ENCODE data around the gene UBAC1.
"Not testable (repeated sequence)": the region's sequence is repeated elsewhere in the genome, so short reads cannot be mapped to it uniquely, and the experiment has no call there.

UBAC1 gene

GRCh38 chr9:135943604-135944003 lies 17.6 kb downstream of the UBAC1 start:
- DNase-seq (ENCODE audit: low read depth in 2 of 2, low spot score in 1 of 2): not testable (repeated sequence)

GRCh38 chr9:135941288-135941995 lies 19.7 kb downstream of the UBAC1 start:
- no peak for DNase-seq (ENCODE audit: low read depth in 2 of 2, low spot score in 1 of 2)

- DNase-seq (ENCODE audit: low read depth in 2 of 2, low spot score in 1 of 2): peak; percentile 29 to 38
Observed at GRCh38 chr9:135939351-135940265, 21.6 kb downstream of the UBAC1 start.

DNA sequence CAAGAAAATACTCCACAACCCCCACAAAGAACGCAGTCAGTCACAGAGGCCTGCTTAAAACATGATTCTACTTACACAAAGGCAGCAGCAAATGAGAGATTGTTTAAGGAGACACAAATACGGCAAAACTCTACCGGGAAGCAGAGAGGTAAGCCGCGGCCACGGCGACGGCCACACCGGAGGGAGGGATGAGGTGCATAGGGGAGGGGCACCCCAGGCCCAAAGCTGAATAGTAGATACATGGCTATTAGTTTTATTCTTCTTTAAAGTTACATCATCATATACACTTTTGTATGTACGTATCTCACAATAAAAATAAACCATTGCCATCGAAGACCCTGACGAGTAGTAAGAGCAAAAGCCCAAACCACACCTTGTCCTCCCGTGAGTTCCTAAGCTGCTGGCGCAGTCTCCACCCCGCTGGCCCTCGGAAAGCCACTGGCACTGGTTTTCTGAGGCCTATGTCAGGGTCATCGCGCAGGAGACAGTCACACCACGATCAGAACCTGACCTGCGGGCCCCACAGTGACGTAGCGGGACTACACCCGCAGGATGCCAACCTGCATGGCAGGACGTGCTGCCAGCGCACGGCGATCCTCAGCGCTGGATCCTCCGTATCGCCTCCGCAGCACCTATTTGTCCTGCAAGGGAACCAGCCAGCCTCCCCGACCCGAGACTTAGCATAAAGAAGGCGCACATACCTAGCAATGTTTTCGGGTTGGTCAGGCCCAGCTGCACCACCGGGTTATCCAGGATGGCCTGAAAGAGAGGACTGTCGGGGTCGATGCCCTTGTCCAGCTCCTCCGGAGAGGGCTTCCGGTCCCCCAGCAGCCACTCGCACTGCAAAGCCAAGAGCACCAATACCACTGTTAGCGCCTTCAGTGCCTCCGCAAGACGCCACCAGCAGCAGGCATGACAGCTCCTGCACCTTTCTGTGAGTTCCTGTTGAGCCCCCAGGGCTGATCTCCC lies 23.4 kb downstream of the UBAC1 start:
- no peak for DNase-seq (ENCODE audit: low read depth in 2 of 2, low spot score in 1 of 2)

- DNase-seq (ENCODE audit: low read depth in 2 of 2, low spot score in 1 of 2): no peak
Observed at GRCh38 chr9:135933114-135933513, 28.1 kb downstream of the UBAC1 start.

DNA sequence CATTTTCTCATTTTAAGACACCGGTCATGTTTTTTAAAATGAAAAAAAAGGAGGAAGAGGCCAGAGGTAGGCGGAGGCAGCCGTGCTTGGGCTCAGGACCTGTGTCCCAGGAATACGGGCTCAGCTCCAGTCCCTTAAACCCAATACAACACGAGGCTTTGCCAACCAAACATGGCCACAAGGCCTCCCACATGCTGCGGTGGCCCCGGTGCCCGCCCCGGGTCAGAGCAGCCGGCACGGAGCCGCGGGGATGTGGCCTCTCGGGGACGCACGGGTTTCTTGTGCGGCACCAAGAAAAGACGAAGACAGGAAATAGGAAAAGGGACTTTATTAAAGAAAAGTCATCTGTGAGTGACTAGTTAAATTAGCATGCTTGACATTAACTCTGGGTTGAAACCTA lies 28.5 kb downstream of the UBAC1 start:
- no peak for DNase-seq (ENCODE audit: low read depth in 2 of 2, low spot score in 1 of 2)

DNA sequence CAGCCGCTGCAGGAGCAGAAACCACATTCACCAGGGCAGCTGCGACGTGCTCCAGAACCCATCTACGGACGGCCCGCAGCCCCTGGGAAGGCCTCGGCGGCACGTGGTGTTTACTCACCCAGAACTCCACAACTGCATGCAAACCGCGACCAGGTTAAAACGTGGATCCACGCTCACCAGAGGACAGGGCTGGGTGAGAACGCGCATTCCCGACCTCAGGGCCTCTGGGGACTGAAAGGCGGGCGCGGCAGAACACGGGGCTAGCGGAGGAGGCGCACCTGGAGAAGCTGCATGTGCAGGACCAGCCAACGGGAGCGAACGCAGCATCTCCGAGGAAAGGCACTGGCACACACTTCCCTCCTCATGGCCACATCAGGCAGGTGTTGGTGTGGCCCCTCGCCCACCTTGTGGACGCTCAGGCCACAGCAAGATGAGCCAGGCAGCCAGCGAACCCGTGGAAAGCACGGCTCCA lies 29.8 kb downstream of the UBAC1 start:
- DNase-seq (ENCODE audit: low read depth in 2 of 2, low spot score in 1 of 2): no peak

DNA sequence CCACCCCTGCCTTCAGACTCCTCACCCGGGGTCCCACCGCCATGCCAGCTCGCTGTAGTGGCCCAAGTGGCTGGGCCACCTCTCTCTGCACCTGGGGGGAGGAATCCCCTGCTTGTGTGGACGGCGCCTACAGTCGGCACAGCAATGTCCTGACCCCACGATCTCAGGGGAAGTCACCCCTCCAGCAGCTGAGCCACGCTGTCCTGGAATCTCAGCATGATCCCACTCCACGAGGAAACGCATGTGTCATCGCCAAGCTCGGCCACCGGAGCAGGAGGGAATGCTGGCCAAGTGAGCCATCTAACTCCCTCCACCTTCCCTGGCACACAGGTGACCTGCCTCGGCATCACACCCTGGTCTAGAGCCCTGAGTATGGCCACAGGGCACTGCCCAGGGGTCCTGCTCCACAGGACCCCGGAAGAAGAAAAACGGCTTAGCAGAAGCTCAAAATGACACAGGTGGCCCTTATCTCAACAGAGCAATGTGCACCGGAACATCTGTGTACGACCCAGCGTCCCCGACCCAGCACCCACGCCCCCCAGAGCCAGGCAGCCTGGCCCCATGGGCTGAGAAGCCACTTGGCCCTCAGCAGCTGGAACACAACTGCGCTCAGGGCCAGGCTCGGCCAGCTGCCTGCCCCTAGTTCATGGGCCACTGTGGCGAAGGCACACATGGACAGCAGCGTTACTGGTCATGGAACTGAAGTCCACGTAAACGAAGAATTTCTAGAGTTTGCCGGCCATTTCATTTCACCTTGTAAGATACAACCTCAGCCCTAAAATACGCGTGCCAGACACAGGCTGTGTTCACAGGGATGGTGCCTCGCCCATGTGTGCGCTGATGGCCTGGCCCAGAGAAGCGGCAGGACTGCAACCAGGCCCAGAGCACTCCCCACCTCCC lies 30.5 kb downstream of the UBAC1 start:
- no peak for DNase-seq (ENCODE audit: low read depth in 2 of 2, low spot score in 1 of 2)

GRCh38 chr9:135929656-135930445 lies 31.3 kb downstream of the UBAC1 start:
- no peak for DNase-seq (ENCODE audit: low read depth in 2 of 2, low spot score in 1 of 2)

DNA sequence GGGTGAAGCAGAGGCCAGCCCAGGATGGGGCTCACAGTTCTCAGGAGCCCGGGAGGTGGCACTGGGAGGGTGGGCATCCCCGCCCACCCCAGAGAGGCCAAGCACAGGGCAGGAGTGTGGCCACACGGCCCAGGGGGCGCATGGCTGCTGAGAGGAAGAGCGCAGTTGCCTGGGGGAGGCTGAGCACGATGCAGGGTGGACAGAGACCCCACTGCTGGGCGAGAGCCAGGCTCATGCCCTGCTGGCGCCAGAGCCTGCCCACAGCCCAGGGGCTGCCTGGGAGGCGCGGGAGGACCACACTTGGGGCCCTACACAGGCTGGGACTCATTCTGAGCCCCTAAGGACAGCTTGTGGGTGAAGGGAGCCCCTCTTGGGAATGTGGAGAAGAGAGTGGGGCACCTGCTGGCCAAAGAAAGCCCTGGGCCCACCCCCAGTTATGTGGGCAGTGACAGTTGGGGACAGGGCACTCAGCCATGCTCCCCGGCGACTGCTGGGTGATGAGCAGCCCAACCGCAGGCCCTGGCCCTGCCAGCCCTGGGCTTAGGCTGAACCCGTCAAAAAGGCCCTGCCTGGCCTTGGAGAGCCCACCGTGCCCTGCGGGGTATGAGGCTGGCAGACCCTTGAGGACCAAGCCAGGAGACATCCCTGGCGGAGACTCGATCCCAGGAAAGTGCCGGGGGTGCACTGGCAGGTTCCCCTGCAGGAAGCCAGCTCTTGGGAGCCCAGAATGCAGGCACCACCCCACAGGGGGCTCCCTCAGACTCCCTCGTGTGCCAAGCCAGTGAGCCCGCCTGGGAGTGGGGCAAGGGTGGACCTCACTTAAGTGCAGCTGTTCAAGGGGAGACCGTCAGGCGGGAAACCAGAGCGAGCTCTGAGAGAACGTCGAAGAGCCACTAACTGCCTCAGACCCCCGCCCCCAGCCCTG lies 32.2 kb downstream of the UBAC1 start:
- DNase-seq (ENCODE audit: low read depth in 2 of 2, low spot score in 1 of 2): no peak

DNA sequence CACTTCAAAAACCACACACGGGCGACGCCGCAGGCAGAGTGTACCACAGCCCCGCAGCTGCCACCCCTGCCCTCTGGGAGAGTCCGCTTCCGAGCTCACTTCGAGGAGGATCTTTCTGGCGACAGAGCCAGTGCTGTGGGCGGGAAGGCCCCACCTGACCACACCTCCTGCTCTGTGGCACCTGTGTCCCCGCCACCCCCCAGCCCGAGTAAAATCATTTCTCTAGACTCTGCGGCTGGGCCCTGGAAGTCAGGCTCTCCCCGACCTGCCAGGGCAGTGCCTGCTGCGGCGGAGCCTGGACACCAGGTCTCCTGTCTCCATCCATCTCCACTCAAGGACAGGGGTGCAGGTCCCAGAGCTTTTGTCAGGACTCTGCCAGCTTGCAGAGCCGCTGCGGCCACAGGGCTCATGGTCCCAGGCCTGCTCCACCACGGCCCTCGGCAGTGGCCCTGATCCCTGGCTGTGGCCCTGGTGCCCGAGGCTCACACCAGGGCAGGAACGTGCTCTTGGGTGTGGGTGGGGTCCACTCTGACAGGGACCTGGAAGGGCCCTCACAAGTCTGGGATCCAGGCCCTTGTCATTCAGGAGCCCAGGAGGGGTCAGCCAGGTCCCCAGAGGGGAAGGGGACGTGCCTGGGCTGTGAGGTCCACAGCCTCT lies 33.0 kb downstream of the UBAC1 start:
- no peak for DNase-seq (ENCODE audit: low read depth in 2 of 2, low spot score in 1 of 2)

GRCh38 chr9:135927195-135928013 lies 33.8 kb downstream of the UBAC1 start:
- no peak for DNase-seq (ENCODE audit: low read depth in 2 of 2, low spot score in 1 of 2)

- DNase-seq (ENCODE audit: low read depth in 2 of 2, low spot score in 1 of 2): peak in 1 of 2 donors; percentile 38
Observed at GRCh38 chr9:135926402-135927194, 34.6 kb downstream of the UBAC1 start.

DNA sequence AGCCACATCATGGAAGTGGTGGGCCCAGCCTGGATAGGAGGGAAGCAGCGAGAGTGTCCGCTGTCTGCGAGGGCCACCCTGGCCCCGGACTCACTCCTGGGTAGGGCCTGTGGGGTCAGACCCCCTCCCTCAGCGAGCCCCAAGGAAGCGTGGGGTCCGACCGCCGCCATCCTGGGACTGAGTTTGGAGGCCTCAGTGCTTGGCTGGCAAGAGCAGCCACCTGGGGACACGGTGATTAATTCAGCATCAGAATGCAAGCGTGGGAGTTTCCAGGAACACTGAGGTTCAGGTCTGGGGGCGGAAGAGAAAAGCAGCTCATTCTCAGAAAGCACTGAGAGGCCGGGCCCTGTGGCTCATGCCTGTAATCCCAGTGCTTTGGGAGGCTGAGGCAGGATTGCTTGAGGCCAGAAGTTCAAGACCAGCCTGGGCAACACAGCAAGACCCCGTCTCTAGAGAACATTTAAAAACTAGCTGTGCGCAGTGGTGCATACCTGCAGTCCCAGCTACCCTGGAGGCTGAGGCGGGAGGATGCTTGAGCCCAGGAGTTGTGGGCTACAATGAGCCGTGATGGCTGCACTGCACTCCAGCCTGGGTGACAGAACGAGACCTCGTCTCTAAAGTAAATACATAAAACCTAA lies 35.6 kb downstream of the UBAC1 start:
- no peak for DNase-seq (ENCODE audit: low read depth in 2 of 2, low spot score in 1 of 2)

DNA sequence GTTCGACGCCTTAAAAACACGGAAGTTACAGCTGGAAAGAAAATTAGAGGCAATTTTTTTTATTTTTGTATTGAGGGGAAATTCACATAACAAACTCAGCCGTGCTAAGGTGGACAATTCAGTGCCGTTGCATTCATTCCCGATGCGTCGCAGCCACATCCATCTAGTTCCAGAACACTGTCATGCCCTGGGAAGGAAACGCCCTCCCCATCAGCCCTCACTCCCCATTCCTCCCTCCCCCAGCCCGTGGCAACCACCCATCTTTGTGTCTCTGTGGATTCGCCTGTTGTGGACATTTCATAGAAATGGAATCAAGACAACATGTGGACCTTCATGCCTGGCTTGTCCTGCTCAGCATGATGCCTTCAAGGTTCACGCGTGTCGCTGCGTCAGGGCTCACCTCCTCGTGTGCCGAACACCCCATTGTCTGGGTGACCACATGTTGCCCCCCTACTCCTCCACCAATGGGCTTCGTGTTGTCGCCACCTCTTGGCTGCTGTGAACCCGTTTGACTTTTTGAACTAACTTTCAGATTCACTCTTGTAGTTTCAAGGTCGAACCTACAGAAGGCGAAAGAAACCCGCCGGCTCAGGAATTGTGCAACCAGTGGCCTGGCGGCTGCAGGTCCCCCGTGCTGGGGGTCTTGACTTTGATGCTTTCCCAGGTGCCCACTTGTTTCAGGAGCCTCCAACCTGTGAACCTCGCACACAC lies 36.4 kb downstream of the UBAC1 start:
- no peak for DNase-seq (ENCODE audit: low read depth in 2 of 2, low spot score in 1 of 2)
